OCI-LY3 (cell line): ENCODE measurements around the gene LYPD6B.

Source experiments
- H2AFZ ChIP-seq: fragments of 200-600, 300-600 bp; shearing (Covaris generic); 2 replicates; pipeline ENCODE4 v1.6.0; 2014; ENCODE audit warnings: antibody characterized with exemption, low read depth, low read length
- H3K27ac ChIP-seq: fragments of 200-600, 300-600 bp; sonication (generic); 2 replicates; pipeline ENCODE4 v1.5.1; 2014; ENCODE audit warnings: mild to moderate bottlenecking, low read length, moderate library complexity, mixed read lengths
- H3K27me3 ChIP-seq: fragments of 200-600, 300-600 bp; sonication (generic); 2 replicates; pipeline ENCODE4 v1.6.1; 2014; ENCODE audit warnings: low read depth, low read length, mixed read lengths
- H3K36me3 ChIP-seq: fragments of 200-600, 300-600 bp; sonication (generic); replicated peaks from 2 replicates; pipeline ENCODE3; 2014; ENCODE audit warnings: low read depth, low read length, mixed read lengths
- H3K4me1 ChIP-seq: fragments of 300-600, 200-600 bp; sonication (generic); 2 replicates; pipeline ENCODE4 v1.6.1; 2014; ENCODE audit warnings: low read length, mixed read lengths
- H3K4me2 ChIP-seq: fragments of 200-600, 300-600 bp; sonication (generic); 2 replicates; pipeline ENCODE4 v1.6.1; 2014; ENCODE audit warnings: low read length, mixed read lengths
- H3K4me3 ChIP-seq: fragments of 300-600, 200-600 bp; sonication (generic); 2 replicates; pipeline ENCODE4 v1.5.1; 2014; ENCODE audit warnings: antibody characterized with exemption, mild to moderate bottlenecking, low read length, moderate library complexity
- H3K79me2 ChIP-seq: fragments of 300-600, 200-600 bp; shearing (Covaris generic); 2 replicates; pipeline ENCODE4 v1.6.1; 2014; ENCODE audit warnings: mild to moderate bottlenecking, low read length, mixed read lengths
- H3K9ac ChIP-seq: fragments of 300-600, 200-600 bp; shearing (Covaris generic); 2 replicates; pipeline ENCODE4 v1.6.0; 2014; ENCODE audit warnings: mild to moderate bottlenecking, low read length, moderate library complexity
- H3K9me3 ChIP-seq: fragments of 200-600, 300-600 bp; shearing (Covaris generic); 2 replicates; pipeline ENCODE4 v1.6.1; 2014; ENCODE audit warnings: low read length, mixed read lengths; ENCODE audit not compliant: insufficient read depth
- H4K20me1 ChIP-seq: fragments of 200-600, 300-600 bp; sonication (generic); 2 replicates; pipeline ENCODE4 v1.6.1; 2016; ENCODE audit warnings: low read length, mixed read lengths; ENCODE audit not compliant: insufficient read depth
- EZH2phosphoT487 ChIP-seq: fragments of 200-600 bp; shearing (Covaris generic); IDR thresholded peaks from 2 replicates; pipeline ENCODE4 v1.6.1; 2018; ENCODE audit warnings: antibody characterized with exemption, mixed run types, low read depth
- TF ChIP-seq, protein P1 (sequence below): fragments of 200-600, 300-600 bp; sonication (generic); IDR thresholded peaks from 2 replicates; pipeline ENCODE4 v1.5.1; 2014; ENCODE audit warnings: antibody characterized with exemption, low read length, low read depth

Gene LYPD6B

DNA sequence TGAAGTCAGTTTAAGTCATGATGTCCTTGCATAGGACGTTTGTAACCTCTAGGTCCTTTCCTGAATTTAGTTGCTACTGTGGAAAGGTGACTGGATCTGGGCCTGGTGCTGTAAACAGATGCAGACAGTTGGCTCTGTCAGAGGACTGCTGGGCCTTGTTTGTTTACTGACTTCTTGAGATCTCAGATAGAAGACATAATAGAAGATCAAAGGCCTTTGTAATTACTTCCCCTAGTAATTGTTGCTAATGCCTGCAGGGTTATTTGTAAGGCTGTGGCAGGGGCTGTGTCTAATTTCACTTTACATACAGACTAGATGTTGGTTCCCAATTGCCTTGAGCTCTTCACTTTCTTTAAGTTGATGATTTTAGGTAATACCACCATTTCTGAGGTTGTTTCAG lies 42.5 kb downstream of the LYPD6B start:
- no peaks in the 10 kb centered on the region for H3K36me3 ChIP-seq
- H2AFZ ChIP-seq: no peak overlapping the region
- H3K9me3 ChIP-seq: no peaks in the 10 kb centered on the region
- H3K4me1 ChIP-seq: no peaks in the 10 kb centered on the region
- H4K20me1 ChIP-seq: no peaks in the 10 kb centered on the region
- H3K79me2 ChIP-seq: no peaks in the 10 kb centered on the region
- peaks cover 7% of the 10 kb centered on the region; the same call in 1 of the 2 replicates for H3K27me3 ChIP-seq
- no peak overlapping the region for H3K9ac ChIP-seq
- H3K4me3 ChIP-seq: no peak overlapping the region
- no peak overlapping the region for H3K4me2 ChIP-seq
- no peak overlapping the region for H3K27ac ChIP-seq
- TF ChIP-seq, protein P1, sequence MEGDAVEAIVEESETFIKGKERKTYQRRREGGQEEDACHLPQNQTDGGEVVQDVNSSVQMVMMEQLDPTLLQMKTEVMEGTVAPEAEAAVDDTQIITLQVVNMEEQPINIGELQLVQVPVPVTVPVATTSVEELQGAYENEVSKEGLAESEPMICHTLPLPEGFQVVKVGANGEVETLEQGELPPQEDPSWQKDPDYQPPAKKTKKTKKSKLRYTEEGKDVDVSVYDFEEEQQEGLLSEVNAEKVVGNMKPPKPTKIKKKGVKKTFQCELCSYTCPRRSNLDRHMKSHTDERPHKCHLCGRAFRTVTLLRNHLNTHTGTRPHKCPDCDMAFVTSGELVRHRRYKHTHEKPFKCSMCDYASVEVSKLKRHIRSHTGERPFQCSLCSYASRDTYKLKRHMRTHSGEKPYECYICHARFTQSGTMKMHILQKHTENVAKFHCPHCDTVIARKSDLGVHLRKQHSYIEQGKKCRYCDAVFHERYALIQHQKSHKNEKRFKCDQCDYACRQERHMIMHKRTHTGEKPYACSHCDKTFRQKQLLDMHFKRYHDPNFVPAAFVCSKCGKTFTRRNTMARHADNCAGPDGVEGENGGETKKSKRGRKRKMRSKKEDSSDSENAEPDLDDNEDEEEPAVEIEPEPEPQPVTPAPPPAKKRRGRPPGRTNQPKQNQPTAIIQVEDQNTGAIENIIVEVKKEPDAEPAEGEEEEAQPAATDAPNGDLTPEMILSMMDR: no peak
- no peak for TF ChIP-seq EZH2phosphoT487

DNA sequence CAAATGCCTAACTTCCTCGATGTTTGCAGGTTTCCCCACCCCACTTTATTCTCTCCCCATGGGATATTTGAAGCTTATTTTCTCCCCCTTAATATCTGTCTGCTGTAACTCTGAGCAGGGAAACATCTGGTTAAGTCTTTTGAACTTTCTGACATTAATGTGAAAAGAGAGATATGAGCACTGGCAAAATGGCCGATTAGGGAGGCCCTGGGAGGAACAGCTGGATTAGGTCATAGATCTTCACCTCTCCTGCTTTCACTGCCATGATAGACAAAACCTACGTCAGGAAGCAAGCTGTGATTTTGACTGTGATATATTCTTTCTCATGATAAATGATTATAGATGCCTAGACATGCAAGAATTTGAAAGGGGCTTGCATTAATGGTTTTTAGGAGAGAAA lies 43.6 kb downstream of the LYPD6B start:
- no peaks in the 10 kb centered on the region for H4K20me1 ChIP-seq
- H3K79me2 ChIP-seq: no peaks in the 10 kb centered on the region
- no peaks in the 10 kb centered on the region for H3K4me1 ChIP-seq
- H3K27ac ChIP-seq: no peak overlapping the region
- no peak overlapping the region for H3K4me3 ChIP-seq
- H3K9ac ChIP-seq: no peak overlapping the region
- H2AFZ ChIP-seq: no peak overlapping the region
- TF ChIP-seq, protein P1: no peak
- no peak for TF ChIP-seq EZH2phosphoT487
- no peaks in the 10 kb centered on the region for H3K9me3 ChIP-seq
- peaks cover 4% of the 10 kb centered on the region; the same call in 1 of the 2 replicates for H3K27me3 ChIP-seq
- H3K4me2 ChIP-seq: no peak overlapping the region
- no peaks in the 10 kb centered on the region for H3K36me3 ChIP-seq

DNA sequence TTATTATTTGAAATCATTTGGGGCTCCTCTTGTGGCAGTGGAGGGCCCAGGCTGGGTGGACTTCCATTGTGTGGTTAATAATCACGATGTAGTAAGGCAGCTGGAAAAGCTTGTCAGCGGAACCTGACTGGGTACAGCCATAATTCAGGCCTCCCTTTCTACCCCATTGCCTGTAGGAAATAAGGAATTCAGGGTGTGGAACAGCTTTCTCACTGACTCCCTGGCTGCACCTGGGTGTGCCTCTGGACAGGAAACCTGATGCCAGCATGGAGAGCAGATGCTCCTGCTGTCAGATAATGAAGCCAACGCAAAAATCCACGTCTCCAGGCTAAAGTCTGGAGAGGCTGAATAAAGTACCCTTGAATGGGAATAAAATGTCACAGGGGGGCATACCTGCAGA lies 44.2 kb downstream of the LYPD6B start:
- Histone ChIP-seq H3K4me2 (no peak overlapping the region), H3K36me3 (no peaks in the 10 kb centered on the region), H3K27me3 (0 out of 2 replicates have a peak, but pooled peaks cover 4% of the 10 kb centered on the region), H3K4me3 (no peak overlapping the region), H3K79me2 (no peaks in the 10 kb centered on the region), H3K9ac (no peak overlapping the region), H2AFZ (no peak overlapping the region), H3K4me1 (no peaks in the 10 kb centered on the region), H3K27ac (no peak overlapping the region), H3K9me3 (no peaks in the 10 kb centered on the region), H4K20me1 (no peaks in the 10 kb centered on the region)
- TF ChIP-seq, protein P1: no peak
- TF ChIP-seq EZH2phosphoT487: no peak

DNA sequence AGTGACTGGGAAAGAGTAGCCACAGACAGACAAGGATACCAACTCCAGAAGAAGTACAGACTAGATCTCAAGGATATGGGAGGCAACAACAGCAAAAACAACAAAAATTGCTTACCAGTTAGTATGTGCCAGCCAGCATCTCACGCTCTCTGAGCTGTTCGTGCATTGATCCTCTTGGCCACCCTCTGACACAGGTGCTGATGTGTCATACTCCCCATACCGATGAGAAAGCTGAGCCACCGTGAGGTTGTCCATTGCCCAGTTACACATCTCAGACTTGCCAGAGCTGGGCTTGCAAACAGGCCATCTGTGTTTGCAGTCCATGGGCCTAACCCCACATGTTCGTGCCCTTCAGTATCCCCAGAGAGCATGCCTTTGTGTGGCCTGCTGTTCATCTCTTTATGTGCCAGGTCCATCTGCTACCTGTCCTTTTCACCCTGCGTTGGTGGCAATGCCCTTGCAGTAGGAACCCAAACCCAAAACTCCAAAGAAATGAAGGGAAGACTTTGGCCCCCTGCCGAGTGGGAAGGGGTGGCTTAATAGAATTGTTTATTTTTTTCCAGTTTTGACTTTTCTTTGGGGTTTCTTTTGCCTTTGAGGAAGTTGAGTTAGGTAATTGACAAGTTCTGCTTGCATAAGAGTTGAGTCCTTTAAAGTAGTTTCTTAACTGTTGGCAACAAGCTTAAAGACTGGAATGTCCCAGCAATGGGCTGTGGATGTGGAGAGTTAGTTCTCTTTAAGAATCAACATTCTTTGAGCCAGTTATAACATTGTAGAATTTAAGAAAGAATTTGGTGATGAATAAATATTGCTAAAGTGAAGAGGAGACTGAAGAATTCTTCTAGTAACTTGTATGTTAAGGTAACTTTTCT lies 46.7 kb downstream of the LYPD6B start:
- Histone ChIP-seq H3K36me3 (no peaks in the 10 kb centered on the region), H3K27me3 (0 out of 2 replicates have a peak, but pooled peaks cover 4% of the 10 kb centered on the region), H2AFZ (no peak overlapping the region), H3K9me3 (no peaks in the 10 kb centered on the region), H3K27ac (no peak overlapping the region), H3K4me3 (no peak overlapping the region), H3K9ac (no peak overlapping the region), H3K4me2 (no peak overlapping the region), H3K79me2 (no peaks in the 10 kb centered on the region), H3K4me1 (no peaks in the 10 kb centered on the region), H4K20me1 (no peaks in the 10 kb centered on the region)
- no peak for TF ChIP-seq EZH2phosphoT487
- TF ChIP-seq, protein P1: no peak
